ENCODE data around the gene PHB1. TPM values are rescaled to one million over a fixed set of nuclear protein-coding genes. Genes with fewer than 3 reads are reported as not detected.
A peak's percentile ranks its signal among the peaks of the same experiment; 100 is the strongest.
"Not testable (repeated sequence)": the region's sequence is repeated elsewhere in the genome, so short reads cannot be mapped to it uniquely, and the experiment has no call there.

The PHB1 gene
- total RNA-seq, 1 donor from 2014 or later: 136 TPM

- Mint-ChIP-seq H3K4me1 (no peaks in the 10 kb centered on the region), H3K27me3 (ENCODE audit: low read depth) (peaks cover 25% of the 10 kb centered on the region)
- no peak for DNase-seq (ENCODE audit: low spot score in 2 of 2, unreplicated experiment in 2 of 2)
These were observed 8.0 kb upstream of the PHB1 start for GRCh38 chr17:49422714-49423113.

GRCh38 chr17:49419761-49420160 lies 5.1 kb upstream of the PHB1 start:
- H3K9me3 Mint-ChIP-seq: peaks cover 28% of the 10 kb centered on the region
- not testable (repeated sequence) for H3K27ac Mint-ChIP-seq; H3K27me3 Mint-ChIP-seq (ENCODE audit: low read depth)

More at GRCh38 chr17:49422714-49423113, 8.0 kb upstream of the PHB1 start:
- peaks cover 2% of the 10 kb centered on the region for H3K36me3 Mint-ChIP-seq
- no peak overlapping the region for H3K4me3 Mint-ChIP-seq
- TF ChIP-seq CTCF (IDR thresholded peaks at IDR 0.05; ENCODE audit: unreplicated experiment): no peak
- H3K27ac Mint-ChIP-seq: no peak overlapping the region
- peaks cover 29% of the 10 kb centered on the region for H3K9me3 Mint-ChIP-seq

GRCh38 chr17:49418754-49419740 lies 4.4 kb upstream of the PHB1 start:
- H3K4me3 Mint-ChIP-seq; DNase-seq (ENCODE audit: low spot score in 2 of 2, unreplicated experiment in 2 of 2); H3K27me3 Mint-ChIP-seq (ENCODE audit: low read depth); H3K36me3 Mint-ChIP-seq; H3K27ac Mint-ChIP-seq: not testable (repeated sequence)
- Mint-ChIP-seq H3K4me1 (peaks cover 14% of the 10 kb centered on the region), H3K9me3 (peaks cover 22% of the 10 kb centered on the region)

More at GRCh38 chr17:49419761-49420160, 5.1 kb upstream of the PHB1 start:
- not testable (repeated sequence) for H3K36me3 Mint-ChIP-seq; DNase-seq (ENCODE audit: low spot score in 2 of 2, unreplicated experiment in 2 of 2); H3K4me3 Mint-ChIP-seq; H3K4me1 Mint-ChIP-seq

- Mint-ChIP-seq H3K4me3 (peak overlapping the region; percentile 97), H3K9me3 (peaks cover 10% of the 10 kb centered on the region), H3K27ac (peak overlapping the region; percentile 91), H3K27me3 (ENCODE audit: low read depth) (no peaks in the 10 kb centered on the region), H3K4me1 (peaks cover 18% of the 10 kb centered on the region), H3K36me3 (peaks cover 12% of the 10 kb centered on the region)
- DNase-seq (ENCODE audit: low spot score in 2 of 2, unreplicated experiment in 2 of 2): no peak
- TF ChIP-seq CTCF (IDR thresholded peaks at IDR 0.05; ENCODE audit: unreplicated experiment): no peak
These were observed 436 bp downstream of the PHB1 start for GRCh38 chr17:49414271-49414621.

GRCh38 chr17:49409066-49409465 lies 5.6 kb downstream of the PHB1 start:
- Mint-ChIP-seq H3K27me3 (ENCODE audit: low read depth) (no peaks in the 10 kb centered on the region), H3K27ac (no peak overlapping the region)

GRCh38 chr17:49407981-49408501 lies 6.6 kb downstream of the PHB1 start:
- Mint-ChIP-seq H3K27ac (peak overlapping the region; percentile 40), H3K4me3 (no peak overlapping the region), H3K4me1 (peaks cover 3% of the 10 kb centered on the region), H3K9me3 (no peaks in the 10 kb centered on the region), H3K36me3 (peaks cover 43% of the 10 kb centered on the region), H3K27me3 (ENCODE audit: low read depth) (no peaks in the 10 kb centered on the region)
- peak; percentile 63 to 89 for DNase-seq (ENCODE audit: low spot score in 2 of 2, unreplicated experiment in 2 of 2)
- TF ChIP-seq CTCF (IDR thresholded peaks at IDR 0.05; ENCODE audit: unreplicated experiment): peak; percentile 73

More at GRCh38 chr17:49409066-49409465, 5.6 kb downstream of the PHB1 start:
- H3K4me1 Mint-ChIP-seq: peaks cover 7% of the 10 kb centered on the region
- H3K9me3 Mint-ChIP-seq: no peaks in the 10 kb centered on the region
- no peak overlapping the region for H3K4me3 Mint-ChIP-seq
- TF ChIP-seq CTCF (IDR thresholded peaks at IDR 0.05; ENCODE audit: unreplicated experiment): no peak
- peaks cover 38% of the 10 kb centered on the region for H3K36me3 Mint-ChIP-seq
- DNase-seq (ENCODE audit: low spot score in 2 of 2, unreplicated experiment in 2 of 2): no peak

All from mesothelial cell of epicardium (in vitro differentiated cells).